GM19193 (cell line): ENCODE data around the gene SKP2.

Source experiments
- POLR2A ChIP-seq: IDR thresholded peaks from 4 replicates; pipeline ENCODE4 v1.6.1; 2011; ENCODE audit not compliant: insufficient read depth, insufficient read length; ENCODE audit errors: extremely low read depth

The SKP2 gene

DNA sequence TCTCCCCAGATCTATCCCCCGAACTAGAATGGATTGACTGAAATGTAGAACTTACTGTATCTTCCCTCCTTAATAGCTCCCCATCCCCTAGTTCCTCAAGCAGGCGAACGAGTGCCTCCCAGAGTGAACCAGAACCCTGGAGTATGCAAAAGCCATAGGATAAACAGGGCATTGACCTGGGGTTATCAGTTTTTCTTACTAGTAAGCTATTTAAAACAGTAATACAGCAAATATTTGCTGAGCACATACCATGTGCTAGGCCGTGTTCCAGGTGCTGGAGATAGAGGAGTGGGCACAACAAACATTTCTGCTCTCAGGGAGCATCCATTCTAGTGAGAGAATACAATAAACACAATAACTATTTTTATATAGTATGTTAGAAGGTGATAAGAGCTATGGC, 1.8 kb downstream of the SKP2 start:
- TF ChIP-seq POLR2A = no peak

DNA sequence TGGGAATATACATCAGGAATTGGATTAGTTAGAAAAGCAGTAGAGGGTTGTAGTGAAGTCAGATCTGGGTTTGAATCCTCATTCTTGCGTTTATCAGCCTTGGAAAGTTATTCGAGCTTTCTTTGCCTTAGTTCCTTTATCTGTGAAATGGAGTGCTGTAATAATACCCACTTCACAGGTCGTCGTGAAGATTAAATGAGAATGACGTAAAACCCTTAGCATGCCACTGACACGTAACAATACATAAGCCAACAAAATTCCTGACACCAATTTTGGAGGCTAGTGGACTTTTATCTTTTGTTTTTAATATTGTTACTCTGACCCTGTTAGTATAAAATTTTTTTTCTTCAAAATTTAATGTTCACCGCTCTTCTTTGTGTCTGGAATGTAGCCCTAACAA, 3.4 kb downstream of the SKP2 start:
- no peak for TF ChIP-seq POLR2A

DNA sequence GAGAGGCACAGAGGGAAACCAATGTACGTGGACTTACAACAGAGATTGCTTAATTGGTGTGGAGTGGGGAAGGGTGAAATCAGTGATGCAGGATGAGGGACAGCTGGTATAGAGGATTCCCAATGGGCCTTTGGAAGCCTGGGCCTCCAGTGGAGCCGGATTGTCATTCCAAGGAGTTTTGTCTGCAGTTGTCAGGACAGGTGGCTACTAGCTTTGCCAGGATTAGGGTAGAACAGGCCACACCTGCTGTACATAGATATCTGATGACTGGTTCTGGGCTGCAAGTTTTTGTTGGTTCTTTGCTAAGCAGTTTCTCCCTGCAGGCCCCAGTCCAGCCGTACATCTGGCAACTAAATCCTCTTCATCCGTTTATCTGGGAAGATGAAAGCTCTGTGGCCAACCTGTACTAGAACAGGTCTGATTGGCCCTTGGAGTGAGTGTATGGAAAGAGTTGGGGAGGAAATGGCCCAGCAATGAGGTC, 4.2 kb downstream of the SKP2 start:
- no peak for TF ChIP-seq POLR2A

DNA sequence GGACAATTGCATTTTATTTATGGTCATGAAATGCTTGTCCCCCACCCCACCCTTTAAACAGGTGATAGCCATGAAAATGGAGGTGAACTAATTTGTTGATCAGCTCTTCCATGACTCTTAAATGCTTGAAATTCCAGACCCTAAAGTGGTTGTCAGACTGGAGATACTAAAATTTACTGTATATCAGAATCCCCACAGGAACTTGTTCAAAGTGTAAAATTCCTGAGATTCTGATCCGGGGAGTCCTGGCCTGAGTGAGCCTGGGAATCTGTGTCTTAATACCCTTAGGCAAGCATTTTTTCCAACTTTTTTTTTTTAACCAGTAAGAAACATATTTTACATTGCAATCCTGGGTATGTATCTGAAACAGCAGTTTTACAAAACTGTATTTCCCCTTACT, 4.7 kb downstream of the SKP2 start:
- TF ChIP-seq POLR2A = no peak

DNA sequence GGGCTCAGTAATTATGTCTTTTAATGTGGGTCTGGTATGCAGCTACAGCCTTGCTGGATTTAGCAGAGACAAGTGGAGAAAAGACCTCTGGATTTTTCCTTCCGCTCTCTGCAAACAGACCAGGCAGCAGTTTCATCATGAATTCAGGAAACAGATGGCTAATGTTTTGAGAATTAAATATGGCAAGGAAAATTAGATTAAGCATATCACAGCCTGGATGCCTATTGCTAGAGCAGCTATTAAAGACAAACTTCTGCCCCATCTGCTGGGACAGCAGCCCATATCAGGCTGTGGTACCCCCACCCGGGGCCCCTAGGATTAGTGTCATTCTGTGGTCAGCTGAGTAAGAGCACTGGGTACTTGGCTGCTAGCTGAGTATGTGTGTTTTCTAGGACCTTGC, 6.2 kb downstream of the SKP2 start:
- TF ChIP-seq POLR2A = no peak

DNA sequence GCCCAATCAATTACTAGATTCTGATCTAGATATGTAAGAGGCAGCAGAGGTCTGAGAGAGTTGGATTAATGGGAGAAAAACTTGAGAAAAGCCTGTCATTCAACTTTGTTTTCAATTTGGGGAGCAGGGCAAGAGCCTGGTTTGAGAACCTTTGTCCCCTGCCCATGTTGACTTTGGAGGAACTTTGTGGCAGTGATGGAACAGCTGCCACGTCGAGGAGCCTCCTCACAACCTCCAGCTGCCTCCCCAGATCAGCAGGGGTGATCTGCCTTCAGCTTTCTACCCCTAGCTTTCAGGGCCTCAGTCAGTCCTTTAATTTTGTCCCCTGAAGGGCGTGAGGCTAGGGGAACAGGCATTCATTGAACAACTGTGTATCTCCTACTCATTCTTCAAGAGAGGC, 8.7 kb downstream of the SKP2 start:
- no peak for TF ChIP-seq POLR2A

DNA sequence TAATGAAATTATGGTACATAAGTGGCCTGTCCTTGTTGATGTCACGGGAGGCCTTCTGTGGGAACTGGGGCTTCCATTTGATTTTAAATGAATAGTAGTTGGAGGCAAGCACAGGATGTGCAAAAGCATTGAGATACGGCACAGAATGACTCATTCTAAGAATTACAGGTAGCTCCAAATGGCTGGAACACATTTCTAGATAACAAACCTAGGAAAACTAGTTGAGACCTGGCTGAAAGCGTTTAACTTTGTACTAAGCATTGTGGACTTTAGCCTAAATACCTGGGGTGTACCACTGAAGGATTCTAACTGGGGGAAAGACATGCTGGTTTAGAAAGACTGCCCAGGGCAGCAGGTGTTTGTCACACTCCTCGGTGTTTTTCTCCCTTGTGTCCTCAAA, 9.4 kb downstream of the SKP2 start:
- TF ChIP-seq POLR2A = no peak

DNA sequence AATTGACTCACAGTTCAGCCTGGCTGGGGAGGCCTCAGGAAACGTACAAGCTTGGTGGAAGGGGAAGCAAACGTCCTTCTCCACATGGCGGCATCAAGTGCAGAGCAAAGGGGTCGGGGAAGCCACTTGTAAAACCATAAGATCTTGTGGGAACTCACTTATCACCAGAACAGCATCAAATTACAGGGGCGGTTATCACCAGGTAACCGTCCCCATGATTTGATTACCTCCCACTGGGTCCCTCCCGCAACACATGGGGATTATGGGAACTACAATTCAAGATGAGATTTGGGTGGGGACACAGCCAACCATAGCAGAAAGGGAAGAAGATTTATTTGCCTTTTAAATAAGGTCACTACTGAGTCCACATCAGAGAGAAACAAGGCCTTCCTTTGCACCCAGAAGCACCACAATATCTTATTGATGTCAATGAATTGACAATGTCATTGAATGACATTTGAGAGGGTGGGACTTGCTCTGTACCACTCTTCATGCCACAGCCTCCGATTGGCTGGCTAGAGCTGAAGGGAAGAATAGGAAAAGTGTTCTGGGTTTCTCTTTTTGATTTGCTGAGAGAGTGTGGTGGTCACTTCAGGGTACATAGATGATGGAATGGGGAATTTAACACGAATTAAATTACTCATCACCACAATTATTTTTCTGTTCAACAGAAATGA, 11.0 kb downstream of the SKP2 start:
- TF ChIP-seq POLR2A = no peak

DNA sequence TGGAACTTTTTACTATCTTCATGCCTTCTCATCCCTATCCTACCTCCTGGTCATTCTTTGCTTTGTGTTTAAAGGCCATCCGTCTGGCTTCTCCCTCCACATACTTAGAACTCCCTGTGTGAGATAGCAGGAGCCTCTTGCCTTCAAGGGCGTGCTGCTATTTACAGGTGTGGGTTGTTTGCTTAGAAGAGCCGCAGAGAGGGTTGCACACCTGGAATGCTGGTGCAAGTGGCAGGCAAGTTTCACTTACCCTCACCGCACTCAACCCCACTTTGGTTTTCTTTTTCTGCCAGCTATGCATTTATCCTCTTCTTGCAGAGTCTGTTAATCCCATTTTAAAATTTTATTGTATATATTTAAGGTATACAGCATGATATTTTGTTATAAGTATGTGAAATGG, 12.6 kb downstream of the SKP2 start:
- no peak for TF ChIP-seq POLR2A

DNA sequence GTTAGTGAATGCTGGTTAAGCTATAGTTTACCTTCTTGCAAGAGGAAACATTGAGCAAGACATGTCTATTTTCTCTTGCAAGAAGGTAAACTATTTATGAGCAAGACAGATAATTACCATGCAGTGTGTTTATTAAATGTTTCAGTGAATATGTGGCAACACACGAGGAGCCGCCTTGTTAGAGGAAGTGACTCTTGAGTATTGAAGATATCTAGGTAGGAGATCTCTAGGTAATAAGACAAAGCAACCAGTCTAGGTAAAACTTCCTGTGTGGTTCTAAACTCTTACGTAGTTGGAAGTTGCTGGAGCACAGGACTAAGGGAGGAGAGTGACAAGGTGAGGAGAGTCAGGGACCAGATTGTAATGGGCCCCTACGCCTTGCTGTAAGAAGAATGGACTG, 16.8 kb downstream of the SKP2 start:
- TF ChIP-seq POLR2A = no peak

DNA sequence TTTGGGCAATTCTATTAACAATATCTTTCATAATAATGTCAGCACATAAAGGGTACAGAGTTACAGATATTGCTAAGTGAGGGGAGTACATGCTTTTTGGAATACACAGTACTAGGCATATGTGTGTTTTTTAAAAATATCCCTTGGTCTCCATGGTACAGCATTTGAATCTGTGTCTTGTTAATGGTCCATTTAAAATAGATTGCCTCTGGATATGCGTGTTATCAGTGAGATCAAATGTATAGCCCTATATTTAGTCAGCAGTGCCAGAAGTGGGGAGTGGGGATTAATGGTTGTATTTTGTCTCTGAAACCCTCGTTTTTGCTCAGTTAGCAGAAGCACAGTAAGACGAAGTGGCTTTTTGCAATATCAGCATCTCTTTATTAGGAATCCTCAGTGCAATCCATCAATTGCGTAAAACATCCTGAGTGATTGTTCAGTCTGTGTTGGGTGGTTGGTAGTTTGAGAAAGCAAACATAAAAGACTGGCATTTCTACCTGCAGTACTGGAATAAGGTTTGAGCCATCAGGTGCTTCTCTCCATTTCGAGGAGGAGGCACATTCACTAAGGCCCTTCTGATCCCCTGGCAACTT, 19.0 kb downstream of the SKP2 start:
- TF ChIP-seq POLR2A = no peak

DNA sequence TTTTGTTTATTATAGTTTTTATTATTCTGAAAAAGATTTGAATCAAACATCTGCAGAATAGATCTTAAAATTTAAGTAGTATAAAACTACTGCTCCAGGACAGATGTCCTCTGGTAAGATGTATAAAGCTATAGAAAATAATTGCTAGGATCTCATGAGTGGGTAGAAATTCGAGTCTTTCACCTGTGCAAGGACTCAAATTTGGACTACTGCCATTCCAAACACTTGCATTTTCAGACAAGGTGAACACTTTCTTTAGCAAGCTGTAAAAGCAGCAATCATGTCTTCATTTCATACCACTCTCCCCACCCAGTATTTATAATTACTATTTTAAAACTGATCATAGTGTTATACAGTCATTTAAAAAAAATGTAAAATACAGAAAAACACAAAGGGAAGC, 20.7 kb downstream of the SKP2 start:
- TF ChIP-seq POLR2A = no peak

DNA sequence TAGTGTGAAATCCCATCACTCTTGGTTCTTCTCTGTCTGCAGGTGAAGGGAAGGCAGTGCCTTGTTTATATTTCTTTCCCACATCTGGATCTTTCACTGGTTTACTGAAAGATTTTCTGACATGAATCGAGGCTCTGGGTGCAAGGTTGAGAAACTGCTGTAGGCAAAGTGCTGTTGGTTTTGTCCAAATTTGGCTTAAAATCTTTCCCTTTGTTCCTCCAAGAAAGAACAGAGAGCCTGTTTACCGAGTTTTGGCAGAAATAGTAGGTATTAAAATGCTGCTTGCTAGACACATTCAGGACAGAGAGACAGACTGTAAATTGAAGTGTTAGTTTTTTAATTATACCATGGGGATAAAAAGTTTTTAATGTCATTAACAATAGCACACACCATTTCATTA, 21.5 kb downstream of the SKP2 start:
- no peak for TF ChIP-seq POLR2A

DNA sequence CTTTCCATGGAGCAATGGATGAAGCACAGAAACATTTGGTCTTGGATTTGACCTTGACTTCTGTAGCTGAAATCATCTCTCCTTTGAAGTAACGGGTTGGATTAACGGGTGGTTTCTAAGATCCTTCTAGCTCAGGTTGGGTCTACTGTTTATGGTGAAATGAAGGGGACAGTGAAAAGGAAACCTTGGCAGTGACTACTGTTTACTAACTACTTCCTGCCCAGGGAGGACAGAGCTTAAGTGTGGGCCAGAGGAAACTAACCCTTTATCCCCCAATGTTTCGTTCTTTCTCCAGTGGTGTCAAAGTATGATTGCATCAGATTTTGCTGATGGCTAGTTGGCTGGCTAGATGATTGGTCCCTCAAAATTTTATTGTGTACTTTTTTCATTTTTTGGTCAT, 22.2 kb downstream of the SKP2 start:
- no peak for TF ChIP-seq POLR2A

DNA sequence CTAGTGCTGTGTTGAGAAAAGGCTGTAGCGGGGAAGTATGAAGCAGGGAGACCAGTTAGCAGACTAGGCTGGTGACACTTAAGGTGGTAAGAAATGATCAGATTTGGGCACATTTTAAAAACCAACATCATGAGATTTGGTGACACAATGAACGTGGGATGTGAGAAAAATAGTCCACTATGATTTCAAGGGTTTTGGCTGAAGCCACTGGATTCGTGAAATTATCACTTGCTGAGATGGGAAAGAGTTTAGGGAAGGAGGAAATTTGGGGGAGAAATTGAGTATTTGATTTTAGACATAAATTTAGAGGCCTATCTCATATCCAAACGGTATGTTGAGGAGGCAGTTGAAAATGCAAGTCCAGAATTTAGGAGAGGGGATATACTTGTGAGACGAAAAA, 23.1 kb downstream of the SKP2 start:
- TF ChIP-seq POLR2A = no peak

DNA sequence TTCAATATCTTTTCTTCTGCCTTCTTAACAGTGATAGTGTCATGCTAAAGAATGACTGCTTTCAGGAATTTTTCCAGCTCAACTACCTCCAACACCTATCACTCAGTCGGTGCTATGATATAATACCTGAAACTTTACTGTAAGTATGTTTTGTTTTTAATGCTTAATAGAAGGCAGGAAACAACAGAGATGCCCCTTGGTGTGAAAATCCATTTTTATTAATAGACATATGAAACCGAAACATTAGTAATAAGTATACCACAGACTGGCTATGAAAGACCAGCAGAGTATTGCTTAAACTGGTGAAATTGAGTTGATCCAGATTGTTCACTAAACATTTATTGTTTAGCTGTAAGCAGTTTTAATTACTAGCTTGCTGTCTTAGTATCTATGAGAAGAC, 25.2 kb downstream of the SKP2 start:
- no peak for TF ChIP-seq POLR2A
